Spleen (tissue), 7 donors: Measurements from ENCODE around the gene GALNT12.

ENCODE experiments used
- CTCF ChIP-seq, 11 experiments: fragments of 200-600 bp in 7 of 11; fragments of 450-650 bp in 4 of 11; sonication (generic) in 4 of 11; IDR thresholded peaks in 8 of 11; conservative IDR thresholded peaks in 3 of 11; 1 replicate in 7 of 11; 2 replicates in 4 of 11; pipeline versions ENCODE4 v1.4.0 to v1.8.0; 2016 to 2021; ENCODE audit warnings: antibody characterized with exemption in 11 of 11, inconsistent platforms in 4 of 11, mild to moderate bottlenecking in 1 of 11
- POLR2A ChIP-seq, 3 donors: fragments of 450-650 bp; IDR thresholded peaks; one replicate each; pipeline ENCODE4 v1.5.1; 2017; ENCODE audit warnings: antibody characterized with exemption in 3 of 3, mild to moderate bottlenecking in 1 of 3
- donor health status: DM: no; HTN: no; CAD: no; lungs with moderate emphysema.
- donor health status: DM: no; HTN: no; CAD: no.
- donor health status: DM: no; HTN: no; CAD: no.

GRCh38 chr9:98837516-98837915 is 30.0 kb downstream of the GALNT12 start:
- no peak for TF ChIP-seq POLR2A (IDR thresholded peaks at IDR 0.05)
- no peak for TF ChIP-seq CTCF (IDR thresholded peaks at IDR 0.05 in 8 of 11, conservative IDR thresholded peaks at IDR 0.05 in 3 of 11)
